SK-N-SH (cell line): ENCODE data around the gene PSME2. TPM values are rescaled to one million over a fixed set of nuclear protein-coding genes. Genes with fewer than 3 reads are reported as not detected.

Experiments
- CTCF ChIA-PET: fragments of 300-600, 350-600 bp; formaldehyde crosslinking; extraction: SDS; loops from one replicate; lab custom pipeline; 2021; lab: Yijun Ruan, JAX
- POLR2A ChIA-PET: fragments of 350-600 bp; sonication (Branson Sonifier 250); formaldehyde crosslinking; extraction: SDS; loops from one replicate; lab custom pipeline; 2020; ENCODE audit warnings: antibody characterized with exemption, inconsistent platforms; lab: Yijun Ruan, JAX
- DNase-seq: peaks from one replicate; pipeline ENCODE4 v3.0.0; 2012
- H2AFZ ChIP-seq: fragments of 200-600 bp; sonication (generic); 2 replicates; pipeline ENCODE4 v1.8.1; 2016; ENCODE audit warnings: antibody characterized with exemption, mild to moderate bottlenecking, low read depth
- H3F3A ChIP-seq: fragments of 200-600 bp; sonication (generic); replicated peaks from 2 replicates; pipeline ENCODE3; 2016; ENCODE audit warnings: antibody characterized with exemption, mild to moderate bottlenecking; ENCODE audit not compliant: insufficient read depth
- H3K27ac ChIP-seq, 2 experiments: fragments of 200-500 bp in 1 of 2; fragments of 200-600 bp in 1 of 2; sonication (Bioruptor generic) in 1 of 2; sonication (generic), shearing (Covaris generic) in 1 of 2; 2 replicates each; pipeline versions ENCODE4 v1.5.1 to v1.6.1; 2014 to 2016; ENCODE audit warnings: low read depth in 2 of 2, inconsistent platforms in 1 of 2, low read length in 1 of 2, mild to moderate bottlenecking in 1 of 2, mixed read lengths in 1 of 2
- H3K27me3 ChIP-seq: fragments of 200-600 bp; sonication (generic), shearing (Covaris generic); 2 replicates; pipeline ENCODE4 v1.6.1; 2016; ENCODE audit warnings: mixed run types; ENCODE audit not compliant: insufficient read depth
- H3K36me3 ChIP-seq, 2 experiments: fragments of 200-500 bp in 1 of 2; fragments of 200-600 bp in 1 of 2; sonication (Bioruptor generic) in 1 of 2; sonication (generic) in 1 of 2; replicated peaks in 1 of 2; 2 replicates each; pipeline versions ENCODE3 to v1.5.1; 2014 to 2016; ENCODE audit warnings: low read length in 1 of 2, mild to moderate bottlenecking in 1 of 2; ENCODE audit not compliant: insufficient read depth in 2 of 2, control insufficient read depth in 1 of 2
- H3K4me1 ChIP-seq, 2 experiments: fragments of 200-500 bp in 1 of 2; fragments of 200-600 bp in 1 of 2; sonication (Bioruptor generic) in 1 of 2; sonication (generic), shearing (Covaris generic) in 1 of 2; 2 replicates each; pipeline versions ENCODE4 v1.5.1 to v1.6.1; 2014 to 2016; ENCODE audit warnings: low read depth in 1 of 2, low read length in 1 of 2, mixed run types in 1 of 2; ENCODE audit not compliant: insufficient read depth in 2 of 2, control insufficient read depth in 1 of 2
- H3K4me2 ChIP-seq: fragments of 200-600 bp; sonication (generic), shearing (Covaris generic); 2 replicates; pipeline ENCODE4 v1.6.1; 2017; ENCODE audit warnings: mixed run types
- H3K4me3 ChIP-seq, 2 experiments: fragments of 200-500 bp in 1 of 2; fragments of 200-600 bp in 1 of 2; sonication (Bioruptor generic) in 1 of 2; sonication (generic), shearing (Covaris generic) in 1 of 2; 2 replicates each; pipeline versions ENCODE4 v1.5.1 to v1.8.1; 2014 to 2016; ENCODE audit warnings: low read depth in 2 of 2, inconsistent platforms in 1 of 2, low read length in 1 of 2, mild to moderate bottlenecking in 1 of 2, mixed read lengths in 1 of 2, moderate library complexity in 1 of 2
- H3K79me2 ChIP-seq: fragments of 200-600 bp; sonication (generic); 2 replicates; pipeline ENCODE4 v1.8.1; 2017; ENCODE audit warnings: mild to moderate bottlenecking; ENCODE audit not compliant: insufficient read depth
- H3K9ac ChIP-seq: fragments of 200-600 bp; sonication (generic); 2 replicates; pipeline ENCODE4 v1.6.1; 2017; ENCODE audit warnings: mixed run types
- H3K9me2 ChIP-seq: fragments of 200-600 bp; sonication (generic); 2 replicates; pipeline ENCODE4 v1.6.1; 2017; ENCODE audit warnings: mixed run types
- H3K9me3 ChIP-seq: fragments of 200-600 bp; sonication (generic); 2 replicates; pipeline ENCODE4 v1.6.1; 2017; ENCODE audit warnings: mixed run types, mild to moderate bottlenecking, moderate library complexity
- H4K20me1 ChIP-seq: fragments of 200-600 bp; sonication (generic); 2 replicates; pipeline ENCODE4 v1.6.1; 2017; ENCODE audit warnings: mild to moderate bottlenecking, mixed run types; ENCODE audit not compliant: insufficient read depth
- FOXM1 ChIP-seq: IDR thresholded peaks from 2 replicates; pipeline ENCODE4 v1.4.0; 2012; ENCODE audit warnings: low read depth, mild to moderate bottlenecking
- GABPA ChIP-seq: IDR thresholded peaks from 2 replicates; pipeline ENCODE4 v1.4.0; 2012; ENCODE audit warnings: low read depth, mild to moderate bottlenecking
- MXI1 ChIP-seq: IDR thresholded peaks from 2 replicates; pipeline ENCODE4 v1.6.1; 2012; ENCODE audit warnings: mild to moderate bottlenecking, low read depth, low read length, improper control_type of control experiment
- NFIC ChIP-seq: IDR thresholded peaks from 2 replicates; pipeline ENCODE4 v1.4.0; 2012; ENCODE audit warnings: borderline replicate concordance
- REST ChIP-seq: IDR thresholded peaks from 2 replicates; pipeline ENCODE4 v1.6.1; 2012; ENCODE audit warnings: mild to moderate bottlenecking, low read depth, low read length, moderate library complexity
- RXRA ChIP-seq: IDR thresholded peaks from 2 replicates; pipeline ENCODE4 v1.4.0; 2012; ENCODE audit warnings: low read depth, mild to moderate bottlenecking, borderline replicate concordance
- TAF1 ChIP-seq: IDR thresholded peaks from 2 replicates; pipeline ENCODE4 v1.6.1; 2012; ENCODE audit warnings: low read depth, mild to moderate bottlenecking, low read length, moderate library complexity, borderline replicate concordance
- TCF12 ChIP-seq: IDR thresholded peaks from 2 replicates; pipeline ENCODE4 v1.4.0; 2012
- TEAD4 ChIP-seq: IDR thresholded peaks from 2 replicates; pipeline ENCODE4 v1.4.0; 2012; ENCODE audit warnings: mild to moderate bottlenecking, borderline replicate concordance; ENCODE audit not compliant: insufficient read depth
- USF1 ChIP-seq: IDR thresholded peaks from 2 replicates; pipeline ENCODE4 v1.4.0; 2012; ENCODE audit warnings: low read depth, borderline replicate concordance
- YY1 ChIP-seq: IDR thresholded peaks from 2 replicates; pipeline ENCODE4 v1.4.0; 2012; ENCODE audit warnings: low read depth, mild to moderate bottlenecking
- WGBS: methylation state at CpG from one replicate; pipeline ENCODE4 v1.1.6; 2017; ENCODE audit warnings: low lambda C conversion rate; 5-methylcytosine and 5-hydroxymethylcytosine counted together
- polyA plus RNA-seq, 3 experiments: library from polyadenylated mRNA; depleted of rRNA; stranded (reverse); fragments of >200 nt; gene quantifications; 2 replicates each; pipeline ENCODE4 v1.2.3, GENCODE V29; 2012
- TF ChIP-seq, protein P1 (sequence below): IDR thresholded peaks from 2 replicates; pipeline ENCODE4 v1.4.0; 2012; ENCODE audit warnings: low read depth, borderline replicate concordance
- TF ChIP-seq, protein P2 (sequence below): fragments of 150-350 bp; IDR thresholded peaks from 2 replicates; pipeline ENCODE4 v1.6.1; 2016; ENCODE audit warnings: mild to moderate bottlenecking, low read depth, low read length

Gene PSME2
- polyA plus RNA-seq, 1 of the 3 experiments (the other 2 are of a cell fraction): 147 TPM

GRCh38 chr14:24119691-24120090 is 26.7 kb downstream of the PSME2 start:
- Histone ChIP-seq H3K4me3 (no peak overlapping the region), H3K4me1 (peaks cover 10 to 12% of the 10 kb centered on the region in 2 experiments), H3K4me2 (no peak overlapping the region), H3K9me2 (no peaks in the 10 kb centered on the region), H3K9me3 (no peaks in the 10 kb centered on the region), H4K20me1 (no peaks in the 10 kb centered on the region), H3K79me2 (peaks cover 6% of the 10 kb centered on the region; the same call in 1 of the 2 replicates), H3K36me3 (peaks cover 12 to 47% of the 10 kb centered on the region in 2 experiments), H3K9ac (no peak overlapping the region), H2AFZ (no peak overlapping the region), H3K27ac (no peak overlapping the region), H3K27me3 (no peaks in the 10 kb centered on the region), H3F3A (no peaks in the 10 kb centered on the region)
- ChIA-PET POLR2A (no interaction called here), CTCF (interaction anchor here (0.8 to 1.5 kb wide), 3 partner anchors 11 to 124 kb away, joined by 3 to 5 read pairs (median 3); partner anchors contain the start of gene IRF9)
- TF ChIP-seq GABPA (no peak), RXRA (no peak), MXI1 (no peak), REST (no peak), USF1 (no peak), TAF1 (no peak), NFIC (no peak), TCF12 (no peak), TEAD4 (no peak), YY1 (no peak), FOXM1 (no peak)
- TF ChIP-seq, protein P1, sequence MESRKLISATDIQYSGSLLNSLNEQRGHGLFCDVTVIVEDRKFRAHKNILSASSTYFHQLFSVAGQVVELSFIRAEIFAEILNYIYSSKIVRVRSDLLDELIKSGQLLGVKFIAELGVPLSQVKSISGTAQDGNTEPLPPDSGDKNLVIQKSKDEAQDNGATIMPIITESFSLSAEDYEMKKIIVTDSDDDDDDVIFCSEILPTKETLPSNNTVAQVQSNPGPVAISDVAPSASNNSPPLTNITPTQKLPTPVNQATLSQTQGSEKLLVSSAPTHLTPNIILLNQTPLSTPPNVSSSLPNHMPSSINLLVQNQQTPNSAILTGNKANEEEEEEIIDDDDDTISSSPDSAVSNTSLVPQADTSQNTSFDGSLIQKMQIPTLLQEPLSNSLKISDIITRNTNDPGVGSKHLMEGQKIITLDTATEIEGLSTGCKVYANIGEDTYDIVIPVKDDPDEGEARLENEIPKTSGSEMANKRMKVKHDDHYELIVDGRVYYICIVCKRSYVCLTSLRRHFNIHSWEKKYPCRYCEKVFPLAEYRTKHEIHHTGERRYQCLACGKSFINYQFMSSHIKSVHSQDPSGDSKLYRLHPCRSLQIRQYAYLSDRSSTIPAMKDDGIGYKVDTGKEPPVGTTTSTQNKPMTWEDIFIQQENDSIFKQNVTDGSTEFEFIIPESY: no peak
- TF ChIP-seq, protein P2, sequence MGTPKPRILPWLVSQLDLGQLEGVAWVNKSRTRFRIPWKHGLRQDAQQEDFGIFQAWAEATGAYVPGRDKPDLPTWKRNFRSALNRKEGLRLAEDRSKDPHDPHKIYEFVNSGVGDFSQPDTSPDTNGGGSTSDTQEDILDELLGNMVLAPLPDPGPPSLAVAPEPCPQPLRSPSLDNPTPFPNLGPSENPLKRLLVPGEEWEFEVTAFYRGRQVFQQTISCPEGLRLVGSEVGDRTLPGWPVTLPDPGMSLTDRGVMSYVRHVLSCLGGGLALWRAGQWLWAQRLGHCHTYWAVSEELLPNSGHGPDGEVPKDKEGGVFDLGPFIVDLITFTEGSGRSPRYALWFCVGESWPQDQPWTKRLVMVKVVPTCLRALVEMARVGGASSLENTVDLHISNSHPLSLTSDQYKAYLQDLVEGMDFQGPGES: no peak
- WGBS: 98% methylated on average over 6 of the region's 6 CpGs
- no peak for DNase-seq
